ENCODE measurements around the gene GPR108.

Gene GPR108

DNA sequence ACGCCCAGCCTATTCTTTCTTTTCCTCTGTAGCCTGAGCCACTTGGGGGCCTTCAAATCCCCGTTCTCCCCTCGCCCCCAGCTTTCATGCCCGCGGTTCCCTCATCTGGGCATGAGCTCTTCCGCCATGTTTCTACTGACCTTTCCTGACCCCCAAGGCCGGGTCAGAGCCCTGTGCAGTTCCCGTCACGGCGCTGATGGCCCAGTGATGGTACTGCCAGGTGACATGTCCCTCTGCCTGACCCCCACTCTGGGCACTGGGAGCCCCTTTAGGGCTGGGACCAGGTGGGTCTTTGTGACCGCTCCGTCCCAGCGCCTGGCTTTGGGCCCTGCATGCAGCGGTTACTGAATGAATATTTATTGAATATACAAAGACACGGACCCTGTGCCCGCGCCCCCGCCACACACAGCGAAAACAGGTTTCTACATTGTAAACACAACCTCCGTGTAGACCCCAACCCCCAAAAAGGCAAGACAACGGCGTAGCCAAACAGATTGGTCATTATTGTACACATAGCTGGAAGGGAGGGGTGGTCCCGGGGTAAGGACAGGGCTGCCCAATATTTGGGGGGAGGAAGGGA lies 7.7 kb downstream of the GPR108 start:
- CTCF ChIA-PET = no interaction called here

DNA sequence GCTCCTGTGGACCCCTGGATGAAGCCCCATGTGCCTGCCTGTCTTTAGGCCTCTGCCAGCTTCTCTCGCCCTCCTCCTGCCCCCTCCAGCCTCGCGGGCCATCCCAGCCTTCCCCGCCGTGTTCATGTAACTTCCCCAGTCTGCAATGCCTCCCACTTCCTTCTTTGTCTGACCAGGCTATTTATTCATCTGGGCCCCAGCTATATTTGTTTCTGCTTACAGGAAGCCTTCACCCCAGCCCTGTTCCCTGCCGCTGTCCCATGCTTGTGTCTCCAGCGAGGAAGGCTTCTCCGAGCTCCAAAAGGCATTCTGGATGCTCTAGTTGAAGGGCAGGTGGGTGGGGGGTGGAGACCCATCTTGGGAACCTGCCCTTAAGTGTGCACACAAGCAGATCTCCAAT lies 9.0 kb downstream of the GPR108 start:
- DNase-seq (ENCODE audit: extremely low spot score) = no peak
- CTCF ChIA-PET = no interaction called here
- POLR2A ChIA-PET = interaction anchor here (1.1 kb wide), 1 partner anchor 9 kb away, joined by 4 read pairs; the partner anchor contains the start of gene GPR108
- TF ChIP-seq SP1 (IDR thresholded peaks at IDR 0.05) (no peak), ZNF384 (IDR thresholded peaks at IDR 0.05) (no peak), FOXK2 (IDR thresholded peaks at IDR 0.05) (no peak), LEF1 (IDR thresholded peaks at IDR 0.05; ENCODE audit: borderline replicate concordance) (no peak), NFRKB (IDR thresholded peaks at IDR 0.05) (no peak), ELF4 (IDR thresholded peaks at IDR 0.05) (no peak), HDGF (IDR thresholded peaks at IDR 0.05; ENCODE audit: borderline replicate concordance) (no peak), CTBP1 (IDR thresholded peaks at IDR 0.05; ENCODE audit: borderline replicate concordance) (no peak)
- TF ChIP-seq, protein P1, sequence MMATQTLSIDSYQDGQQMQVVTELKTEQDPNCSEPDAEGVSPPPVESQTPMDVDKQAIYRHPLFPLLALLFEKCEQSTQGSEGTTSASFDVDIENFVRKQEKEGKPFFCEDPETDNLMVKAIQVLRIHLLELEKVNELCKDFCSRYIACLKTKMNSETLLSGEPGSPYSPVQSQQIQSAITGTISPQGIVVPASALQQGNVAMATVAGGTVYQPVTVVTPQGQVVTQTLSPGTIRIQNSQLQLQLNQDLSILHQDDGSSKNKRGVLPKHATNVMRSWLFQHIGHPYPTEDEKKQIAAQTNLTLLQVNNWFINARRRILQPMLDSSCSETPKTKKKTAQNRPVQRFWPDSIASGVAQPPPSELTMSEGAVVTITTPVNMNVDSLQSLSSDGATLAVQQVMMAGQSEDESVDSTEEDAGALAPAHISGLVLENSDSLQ (IDR thresholded peaks at IDR 0.05) = no peak

More for the DNA sequence above, 7.7 kb downstream of the GPR108 start:
- no peak for DNase-seq (ENCODE audit: extremely low spot score)
- POLR2A ChIA-PET = no interaction called here
- TF ChIP-seq HDGF (IDR thresholded peaks at IDR 0.05; ENCODE audit: borderline replicate concordance) = no peak
- TF ChIP-seq BHLHE40 (IDR thresholded peaks at IDR 0.05; ENCODE audit: borderline replicate concordance) = no peak
- no peak for TF ChIP-seq SP1 (IDR thresholded peaks at IDR 0.05)
- TF ChIP-seq FOXM1 (IDR thresholded peaks at IDR 0.05; ENCODE audit: borderline replicate concordance) = no peak
- no peak for TF ChIP-seq ZNF384 (IDR thresholded peaks at IDR 0.05)
- no peak for TF ChIP-seq FOXK2 (IDR thresholded peaks at IDR 0.05)
- TF ChIP-seq SUZ12 (IDR thresholded peaks at IDR 0.05) = no peak
- TF ChIP-seq ARNT (IDR thresholded peaks at IDR 0.05) = no peak
- TF ChIP-seq NFRKB (IDR thresholded peaks at IDR 0.05) = no peak
- TF ChIP-seq TARDBP (IDR thresholded peaks at IDR 0.05) = no peak
- TF ChIP-seq, protein P1 (IDR thresholded peaks at IDR 0.05) = no peak

DNA sequence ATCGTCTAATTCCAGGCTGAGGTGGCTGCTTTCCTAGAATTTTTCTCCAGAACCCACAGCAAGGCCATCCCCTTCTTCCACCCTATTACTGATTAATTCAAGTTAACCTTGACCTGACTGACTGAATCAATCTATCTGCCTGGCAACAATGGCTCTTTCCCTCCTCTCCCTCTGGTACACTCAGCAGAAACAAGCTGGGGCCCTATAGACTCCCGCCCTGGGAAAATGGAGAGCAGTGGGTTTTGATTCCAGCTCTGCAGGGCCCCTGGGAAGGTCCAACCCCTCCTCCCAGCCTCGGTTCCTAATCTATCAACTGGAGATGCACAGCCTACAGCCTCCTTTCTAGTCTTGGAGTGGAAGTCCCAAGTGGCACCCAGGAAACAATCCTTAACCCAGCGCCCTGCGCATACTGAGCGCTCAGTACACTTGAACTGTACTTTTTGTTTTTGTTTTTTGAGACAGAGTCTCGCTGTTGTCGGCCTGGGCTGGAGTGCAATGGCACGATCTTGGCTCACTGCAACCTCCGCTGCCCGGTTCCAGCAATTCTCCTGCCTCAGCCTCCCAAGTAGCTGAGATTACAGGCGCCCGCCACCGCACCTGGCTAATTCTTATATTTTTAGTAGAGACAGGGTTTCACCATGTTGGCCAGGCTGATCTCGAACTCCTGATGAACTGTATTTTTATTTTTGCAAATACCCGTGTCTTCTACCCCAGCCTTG lies 11.7 kb downstream of the GPR108 start:
- TF ChIP-seq ARNT (IDR thresholded peaks at IDR 0.05) (no peak), FOXA1 (IDR thresholded peaks at IDR 0.05) (no peak), SUZ12 (IDR thresholded peaks at IDR 0.05) (no peak), FOXM1 (IDR thresholded peaks at IDR 0.05; ENCODE audit: borderline replicate concordance) (no peak), HDGF (IDR thresholded peaks at IDR 0.05; ENCODE audit: borderline replicate concordance) (no peak), NFRKB (IDR thresholded peaks at IDR 0.05) (no peak), SP1 (IDR thresholded peaks at IDR 0.05) (no peak), CTBP1 (IDR thresholded peaks at IDR 0.05; ENCODE audit: borderline replicate concordance) (no peak), LEF1 (IDR thresholded peaks at IDR 0.05; ENCODE audit: borderline replicate concordance) (no peak)
- TF ChIP-seq, protein P1 (IDR thresholded peaks at IDR 0.05) = no peak
- CTCF ChIA-PET = no interaction called here
- no peak for DNase-seq (ENCODE audit: extremely low spot score)
- POLR2A ChIA-PET = interaction anchor here (0.9 kb wide), 1 partner anchor 15 kb away, joined by 3 read pairs; no protein-coding TSS in a partner anchor

DNA sequence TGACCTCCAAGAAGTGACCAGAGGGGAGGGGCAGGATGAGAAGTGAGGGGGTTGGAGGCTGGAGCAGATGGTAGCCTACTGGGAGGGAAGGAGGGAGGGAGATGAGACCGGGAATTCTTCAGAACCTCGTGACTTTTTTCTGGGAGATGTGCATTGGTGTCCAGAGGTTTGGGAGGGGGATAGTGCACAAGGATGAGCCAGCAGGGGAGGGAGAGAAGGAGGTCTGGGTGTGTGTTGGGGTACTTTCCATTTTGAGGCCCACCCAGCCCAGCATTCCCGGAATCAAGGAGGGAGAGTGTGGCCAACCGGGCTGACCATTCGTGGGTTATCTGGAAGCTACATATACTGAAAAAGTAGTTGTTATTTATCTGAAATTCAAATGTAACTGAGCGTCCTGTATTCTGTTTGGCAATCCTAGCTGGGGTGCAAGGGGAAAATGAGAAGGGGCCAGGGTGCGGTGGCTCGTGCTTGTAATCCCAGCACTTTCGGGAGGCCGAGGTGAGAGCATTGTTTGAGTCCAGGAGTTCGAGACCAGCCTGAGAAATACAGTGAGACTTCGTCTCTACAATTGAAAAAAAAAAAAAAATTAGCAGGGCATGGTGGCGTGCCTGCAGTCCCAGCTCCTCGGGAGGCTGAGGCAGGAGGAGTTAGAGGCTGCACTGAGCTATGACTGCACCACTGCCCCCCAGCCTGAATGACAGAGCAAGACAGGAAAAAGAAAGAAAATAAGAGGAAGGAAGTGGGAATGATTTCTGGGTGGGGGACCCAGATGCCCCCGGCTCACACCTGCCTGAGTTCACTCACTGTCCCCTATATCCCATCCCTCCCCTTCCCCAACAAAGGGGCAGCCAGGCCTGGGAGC lies 12.5 kb downstream of the GPR108 start:
- DNase-seq (ENCODE audit: extremely low spot score) = no peak
- POLR2A ChIA-PET = interaction anchor here (0.9 kb wide), 1 partner anchor 16 kb away, joined by 3 read pairs; no protein-coding TSS in a partner anchor
- CTCF ChIA-PET = no interaction called here
- TF ChIP-seq CTBP1 (IDR thresholded peaks at IDR 0.05; ENCODE audit: borderline replicate concordance) = no peak
- no peak for TF ChIP-seq L3MBTL2 (conservative IDR thresholded peaks at IDR 0.05)
- TF ChIP-seq ELF4 (IDR thresholded peaks at IDR 0.05) = no peak
- no peak for TF ChIP-seq SUZ12 (IDR thresholded peaks at IDR 0.05)
- no peak for TF ChIP-seq FOXM1 (IDR thresholded peaks at IDR 0.05; ENCODE audit: borderline replicate concordance)
- no peak for TF ChIP-seq LEF1 (IDR thresholded peaks at IDR 0.05; ENCODE audit: borderline replicate concordance)
- TF ChIP-seq FOXA1 (IDR thresholded peaks at IDR 0.05) = no peak
- no peak for TF ChIP-seq NFRKB (IDR thresholded peaks at IDR 0.05)
- TF ChIP-seq BHLHE40 (IDR thresholded peaks at IDR 0.05; ENCODE audit: borderline replicate concordance) = no peak
- TF ChIP-seq SP1 (IDR thresholded peaks at IDR 0.05) = no peak
- TF ChIP-seq, protein P1 (IDR thresholded peaks at IDR 0.05) = no peak
- TF ChIP-seq FOXK2 (IDR thresholded peaks at IDR 0.05) = no peak

DNA sequence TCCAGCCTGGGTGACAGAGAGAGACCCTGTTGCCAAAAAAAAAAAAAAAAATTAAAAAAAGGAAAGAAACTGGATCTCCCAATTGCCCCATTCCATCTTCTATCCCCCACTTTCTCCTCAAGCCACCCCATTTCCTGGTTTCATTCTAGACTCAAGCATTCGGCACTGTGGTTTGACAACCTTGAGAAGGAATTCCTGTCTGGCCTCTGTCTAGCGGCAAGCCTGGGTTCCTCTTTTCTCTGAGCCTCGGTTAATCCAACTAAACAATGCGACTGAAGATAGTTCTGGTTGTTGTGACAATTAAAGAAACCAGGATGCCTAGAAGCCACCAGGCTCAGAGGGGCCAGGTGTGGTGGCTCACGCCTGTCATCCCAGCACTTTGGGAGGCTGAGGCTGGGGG lies 13.6 kb downstream of the GPR108 start:
- ChIA-PET CTCF (interaction anchor here (0.6 kb wide), 1 partner anchor 15 kb away, joined by 3 read pairs; no protein-coding TSS in a partner anchor), POLR2A (no interaction called here)
- TF ChIP-seq BHLHE40 (IDR thresholded peaks at IDR 0.05; ENCODE audit: borderline replicate concordance) (no peak), L3MBTL2 (conservative IDR thresholded peaks at IDR 0.05) (no peak), LEF1 (IDR thresholded peaks at IDR 0.05; ENCODE audit: borderline replicate concordance) (no peak), ZNF384 (IDR thresholded peaks at IDR 0.05) (no peak), CTBP1 (IDR thresholded peaks at IDR 0.05; ENCODE audit: borderline replicate concordance) (no peak), HDGF (IDR thresholded peaks at IDR 0.05; ENCODE audit: borderline replicate concordance) (no peak), FOXK2 (IDR thresholded peaks at IDR 0.05) (no peak), ELF4 (IDR thresholded peaks at IDR 0.05) (no peak), TARDBP (IDR thresholded peaks at IDR 0.05) (no peak), SP1 (IDR thresholded peaks at IDR 0.05) (no peak), SUZ12 (IDR thresholded peaks at IDR 0.05) (no peak), FOXA1 (IDR thresholded peaks at IDR 0.05) (no peak), ARNT (IDR thresholded peaks at IDR 0.05) (no peak), NFRKB (IDR thresholded peaks at IDR 0.05) (no peak), FOXM1 (IDR thresholded peaks at IDR 0.05; ENCODE audit: borderline replicate concordance) (no peak)
- TF ChIP-seq, protein P1 (IDR thresholded peaks at IDR 0.05) = no peak
- DNase-seq (ENCODE audit: extremely low spot score) = no peak
